ENCODE results near the gene CDK4.

- TF ChIP-seq HDGF (IDR thresholded peaks at IDR 0.05; ENCODE audit: borderline replicate concordance) (no peak), SP1 (IDR thresholded peaks at IDR 0.05) (no peak), FOXM1 (IDR thresholded peaks at IDR 0.05; ENCODE audit: borderline replicate concordance) (no peak), TARDBP (IDR thresholded peaks at IDR 0.05) (no peak), PKNOX1 (IDR thresholded peaks at IDR 0.05) (no peak), NFRKB (IDR thresholded peaks at IDR 0.05) (no peak), ELF4 (IDR thresholded peaks at IDR 0.05) (no peak), BHLHE40 (IDR thresholded peaks at IDR 0.05; ENCODE audit: borderline replicate concordance) (no peak), LEF1 (IDR thresholded peaks at IDR 0.05; ENCODE audit: borderline replicate concordance) (no peak)
Measured at GRCh38 chr12:57783861-57784260, 31.8 kb upstream of the CDK4 start.

All from HEK293T (cell line).